ENCODE measurements around the gene CHST5. TPM values are rescaled to one million over a fixed set of nuclear protein-coding genes. Genes with fewer than 3 reads are reported as not detected.

CHST5 gene
- polyA plus RNA-seq, 3 donors, result not detected

DNA sequence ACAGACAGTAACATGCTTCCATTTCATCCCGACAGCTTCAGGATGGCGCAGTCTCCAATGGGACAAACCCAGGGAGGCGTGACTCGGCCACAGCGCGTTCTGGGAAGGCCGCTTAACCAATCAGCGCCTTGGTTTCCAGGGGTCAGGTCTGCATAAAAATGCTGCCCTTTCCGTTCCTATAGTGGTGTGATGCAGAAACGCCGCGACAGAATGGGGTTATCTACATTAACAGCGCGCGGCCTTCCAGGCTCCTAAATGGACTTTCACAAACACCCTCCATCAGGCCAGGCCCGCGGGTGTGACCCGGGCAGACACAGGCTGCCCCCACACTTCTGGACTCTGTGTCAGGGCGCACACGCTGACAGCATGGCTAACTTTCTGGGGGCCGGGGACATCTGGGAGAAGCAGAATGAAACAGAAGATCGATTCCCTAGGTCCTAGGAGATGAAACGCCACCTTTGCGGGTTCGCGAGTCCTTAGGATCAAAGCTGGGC, 19.4 kb upstream of the CHST5 start:
- Mint-ChIP-seq H3K9me3 (peaks cover 0 to 3% (median 0%) of the 10 kb centered on the region in 7 donors), H3K4me3 (peak overlapping the region; percentile 83 to 92), H3K27ac (peak overlapping the region in 4 of 7 donors; percentile 14 to 59 (median 54)), H3K4me1 (peaks cover 15% of the 10 kb centered on the region), H3K36me3 (no peaks in the 10 kb centered on the region), H3K27me3 (ENCODE audit: low read depth in 3 of 3) (peaks cover 16 to 32% (median 28%) of the 10 kb centered on the region in 3 donors)
- Histone ChIP-seq H3K36me3 (replicated peaks in 1 of 2; ENCODE audit: control insufficient read depth in 1 of 2, insufficient read depth in 2 of 2, low read length in 2 of 2) (no peaks in the 10 kb centered on the region), H3K4me1 (ENCODE audit: control insufficient read depth in 1 of 2, insufficient read depth in 2 of 2, low read length in 2 of 2) (peaks cover 19 to 23% of the 10 kb centered on the region in 2 donors), H4K20me1 (ENCODE audit: insufficient read depth, low read length) (no peaks in the 10 kb centered on the region), H3K79me2 (ENCODE audit: insufficient read depth, low read length) (no peaks in the 10 kb centered on the region), H2AFZ (ENCODE audit: insufficient read depth, low read depth, low read length, poor library complexity, severe bottlenecking) (peak overlapping the region; percentile 99), H3K4me2 (replicated peaks; ENCODE audit: extremely low read depth, low read length, poor library complexity, severe bottlenecking) (peak overlapping the region; percentile 97), H3K27me3 (ENCODE audit: control insufficient read depth in 2 of 2, insufficient read depth in 2 of 2, low read length in 2 of 2) (peaks cover 7 to 15% of the 10 kb centered on the region in 2 donors), H3K9me3 (replicated peaks in 1 of 2; ENCODE audit: control insufficient read depth in 1 of 2, insufficient read depth in 1 of 2, low read length in 2 of 2) (no peaks in the 10 kb centered on the region), H3K9ac (ENCODE audit: insufficient read depth, low read length, poor library complexity, severe bottlenecking) (peak overlapping the region; percentile 29), H3K4me3 (replicated peaks in 1 of 3; ENCODE audit: low read depth in 2 of 3, low read length in 3 of 3) (peak overlapping the region; percentile 38 to 85 (median 46)), H3K27ac (ENCODE audit: low read depth in 1 of 2, low read length in 2 of 2) (no peak overlapping the region)
- TF ChIP-seq, protein P1, sequence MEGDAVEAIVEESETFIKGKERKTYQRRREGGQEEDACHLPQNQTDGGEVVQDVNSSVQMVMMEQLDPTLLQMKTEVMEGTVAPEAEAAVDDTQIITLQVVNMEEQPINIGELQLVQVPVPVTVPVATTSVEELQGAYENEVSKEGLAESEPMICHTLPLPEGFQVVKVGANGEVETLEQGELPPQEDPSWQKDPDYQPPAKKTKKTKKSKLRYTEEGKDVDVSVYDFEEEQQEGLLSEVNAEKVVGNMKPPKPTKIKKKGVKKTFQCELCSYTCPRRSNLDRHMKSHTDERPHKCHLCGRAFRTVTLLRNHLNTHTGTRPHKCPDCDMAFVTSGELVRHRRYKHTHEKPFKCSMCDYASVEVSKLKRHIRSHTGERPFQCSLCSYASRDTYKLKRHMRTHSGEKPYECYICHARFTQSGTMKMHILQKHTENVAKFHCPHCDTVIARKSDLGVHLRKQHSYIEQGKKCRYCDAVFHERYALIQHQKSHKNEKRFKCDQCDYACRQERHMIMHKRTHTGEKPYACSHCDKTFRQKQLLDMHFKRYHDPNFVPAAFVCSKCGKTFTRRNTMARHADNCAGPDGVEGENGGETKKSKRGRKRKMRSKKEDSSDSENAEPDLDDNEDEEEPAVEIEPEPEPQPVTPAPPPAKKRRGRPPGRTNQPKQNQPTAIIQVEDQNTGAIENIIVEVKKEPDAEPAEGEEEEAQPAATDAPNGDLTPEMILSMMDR (IDR thresholded peaks at IDR 0.05), result no peak
- DNase-seq, result peak in 2 of 3 donors; percentile 5 to 30
- intact Hi-C loops (cut with micrococcal nuclease), result loop anchor here in 1 of 2 donors (5.0 kb wide), 1 partner anchor 38 kb away; no protein-coding TSS in a partner anchor
- WGBS (ENCODE audit: insufficient coverage), result 0% methylated on average over 25 of the region's 26 CpGs

DNA sequence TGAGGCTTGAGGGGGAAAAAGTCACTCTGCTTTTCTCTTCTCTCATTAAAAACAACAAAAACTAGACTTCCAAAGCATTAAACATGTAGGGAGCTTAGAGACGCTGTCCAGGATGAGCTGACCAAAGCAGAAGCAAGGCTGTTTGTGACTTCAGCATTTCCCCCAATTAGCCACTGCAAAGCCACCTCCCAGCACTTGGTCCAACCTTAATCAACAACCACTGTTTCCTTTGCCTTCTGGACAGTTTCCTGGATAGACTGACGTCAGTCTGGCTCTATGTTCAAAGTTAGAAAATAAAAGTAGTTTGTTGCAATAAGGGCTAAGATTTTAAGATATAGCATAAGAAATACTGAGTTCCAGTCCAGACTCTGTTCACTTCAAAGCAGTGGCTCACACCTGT, 17.0 kb upstream of the CHST5 start:
- 78% methylated on average over 1 of the region's 2 CpGs for WGBS (ENCODE audit: insufficient coverage)
- H3K4me3 ChIP-seq (replicated peaks in 1 of 3; ENCODE audit: low read depth in 2 of 3, low read length in 3 of 3), result no peak overlapping the region
- peaks cover 7 to 13% of the 10 kb centered on the region in 2 donors for H3K27me3 ChIP-seq (ENCODE audit: control insufficient read depth in 2 of 2, insufficient read depth in 2 of 2, low read length in 2 of 2)
- intact Hi-C loops (cut with micrococcal nuclease), result no loop called here
- H3K4me1 ChIP-seq (ENCODE audit: control insufficient read depth in 1 of 2, insufficient read depth in 2 of 2, low read length in 2 of 2), result peaks cover 25 to 30% of the 10 kb centered on the region in 2 donors
- no peak for DNase-seq
- H3K9ac ChIP-seq (ENCODE audit: insufficient read depth, low read length, poor library complexity, severe bottlenecking), result no peak overlapping the region
- H2AFZ ChIP-seq (ENCODE audit: insufficient read depth, low read depth, low read length, poor library complexity, severe bottlenecking), result no peak overlapping the region
- TF ChIP-seq, protein P1 (IDR thresholded peaks at IDR 0.05), result no peak
- no peaks in the 10 kb centered on the region for H3K79me2 ChIP-seq (ENCODE audit: insufficient read depth, low read length)
- H3K4me2 ChIP-seq (replicated peaks; ENCODE audit: extremely low read depth, low read length, poor library complexity, severe bottlenecking), result no peak overlapping the region
- Mint-ChIP-seq H3K4me1 (peaks cover 21% of the 10 kb centered on the region), H3K4me3 (no peak overlapping the region), H3K27me3 (ENCODE audit: low read depth in 3 of 3) (peaks cover 12 to 20% (median 18%) of the 10 kb centered on the region in 3 donors), H3K9me3 (peaks cover 0 to 3% (median 0%) of the 10 kb centered on the region in 7 donors), H3K36me3 (no peaks in the 10 kb centered on the region), H3K27ac (no peak overlapping the region)
- no peaks in the 10 kb centered on the region for H3K9me3 ChIP-seq (replicated peaks in 1 of 2; ENCODE audit: control insufficient read depth in 1 of 2, insufficient read depth in 1 of 2, low read length in 2 of 2)
- H3K36me3 ChIP-seq (replicated peaks in 1 of 2; ENCODE audit: control insufficient read depth in 1 of 2, insufficient read depth in 2 of 2, low read length in 2 of 2), result no peaks in the 10 kb centered on the region
- no peak overlapping the region for H3K27ac ChIP-seq (ENCODE audit: low read depth in 1 of 2, low read length in 2 of 2)
- H4K20me1 ChIP-seq (ENCODE audit: insufficient read depth, low read length), result no peaks in the 10 kb centered on the region

Measured in CD14-positive monocyte (primary cell).